T-helper 2 cell treated with Interferon-gamma antibody and Interleukin-4, amounts not matched to agents 5 μg/mL and 100 μg/mL, for 36 hours (primary cell): Measurements from ENCODE around the gene ABHD14A.

Source experiments
- DNase-seq: peaks from one replicate; pipeline ENCODE4 v3.0.0; 2021; ENCODE audit warnings: low spot score
- H3K27ac Mint-ChIP-seq: one replicate; pipeline ENCODE4 v1.8.0; 2021; ENCODE audit warnings: mild to moderate bottlenecking, mixed read lengths
- H3K27me3 Mint-ChIP-seq: one replicate; pipeline ENCODE4 v1.8.0; 2021; ENCODE audit warnings: low read depth, mixed read lengths
- H3K36me3 Mint-ChIP-seq: one replicate; pipeline ENCODE4 v1.8.0; 2021; ENCODE audit warnings: low read depth, mixed read lengths
- H3K4me1 Mint-ChIP-seq: one replicate; pipeline ENCODE4 v1.8.0; 2021; ENCODE audit warnings: low read depth, mixed read lengths
- H3K4me3 Mint-ChIP-seq: one replicate; pipeline ENCODE4 v1.8.0; 2022; ENCODE audit warnings: mild to moderate bottlenecking, moderate library complexity, mixed read lengths
- H3K9me3 Mint-ChIP-seq: one replicate; pipeline ENCODE4 v1.8.0; 2021; ENCODE audit warnings: mixed read lengths

ABHD14A gene

GRCh38 chr3:51957520-51958205 is 17.2 kb upstream of the ABHD14A start:
- Mint-ChIP-seq H3K36me3 (peaks cover 3% of the 10 kb centered on the region), H3K9me3 (no peaks in the 10 kb centered on the region), H3K27ac (no peak overlapping the region), H3K4me3 (no peak overlapping the region), H3K27me3 (peaks cover 31% of the 10 kb centered on the region), H3K4me1 (no peaks in the 10 kb centered on the region)
- no peak for DNase-seq

GRCh38 chr3:51958603-51959521 is 16.0 kb upstream of the ABHD14A start:
- Mint-ChIP-seq H3K4me1 (no peaks in the 10 kb centered on the region), H3K4me3 (no peak overlapping the region), H3K9me3 (no peaks in the 10 kb centered on the region), H3K27ac (no peak overlapping the region), H3K27me3 (peaks cover 21% of the 10 kb centered on the region), H3K36me3 (peaks cover 3% of the 10 kb centered on the region)
- DNase-seq = no peak

- no peaks in the 10 kb centered on the region for H3K9me3 Mint-ChIP-seq
- no peak for DNase-seq
- H3K27ac Mint-ChIP-seq = no peak overlapping the region
- no peak overlapping the region for H3K4me3 Mint-ChIP-seq
- no peaks in the 10 kb centered on the region for H3K4me1 Mint-ChIP-seq
- peaks cover 13% of the 10 kb centered on the region for H3K27me3 Mint-ChIP-seq
- H3K36me3 Mint-ChIP-seq = peaks cover 3% of the 10 kb centered on the region
These were observed 15.2 kb upstream of the ABHD14A start for GRCh38 chr3:51959651-51960050.

- Mint-ChIP-seq H3K36me3 (peaks cover 3% of the 10 kb centered on the region), H3K27ac (no peak overlapping the region), H3K27me3 (peaks cover 8% of the 10 kb centered on the region), H3K4me3 (no peak overlapping the region), H3K4me1 (no peaks in the 10 kb centered on the region), H3K9me3 (no peaks in the 10 kb centered on the region)
- DNase-seq = no peak
These were observed 14.5 kb upstream of the ABHD14A start for GRCh38 chr3:51960386-51960785.

GRCh38 chr3:51961011-51961410 is 13.9 kb upstream of the ABHD14A start:
- Mint-ChIP-seq H3K9me3 (no peaks in the 10 kb centered on the region), H3K36me3 (peaks cover 3% of the 10 kb centered on the region), H3K4me1 (no peaks in the 10 kb centered on the region), H3K27ac (no peak overlapping the region), H3K27me3 (peaks cover 8% of the 10 kb centered on the region), H3K4me3 (no peak overlapping the region)
- no peak for DNase-seq

- no peak for DNase-seq
- Mint-ChIP-seq H3K27me3 (peaks cover 3% of the 10 kb centered on the region), H3K4me1 (peaks cover 2% of the 10 kb centered on the region), H3K27ac (no peak overlapping the region), H3K36me3 (peaks cover 3% of the 10 kb centered on the region), H3K4me3 (no peak overlapping the region), H3K9me3 (no peaks in the 10 kb centered on the region)
These were observed 13.0 kb upstream of the ABHD14A start for GRCh38 chr3:51961602-51962569.

- peaks cover 2% of the 10 kb centered on the region for H3K4me1 Mint-ChIP-seq
- H3K4me3 Mint-ChIP-seq = no peak overlapping the region
- DNase-seq = no peak
- H3K27me3 Mint-ChIP-seq = peaks cover 2% of the 10 kb centered on the region
- no peak overlapping the region for H3K27ac Mint-ChIP-seq
- peaks cover 3% of the 10 kb centered on the region for H3K36me3 Mint-ChIP-seq
- H3K9me3 Mint-ChIP-seq = no peaks in the 10 kb centered on the region
These were observed 11.9 kb upstream of the ABHD14A start for GRCh38 chr3:51962854-51963530.

- Mint-ChIP-seq H3K9me3 (no peaks in the 10 kb centered on the region), H3K36me3 (peaks cover 1% of the 10 kb centered on the region), H3K4me3 (no peak overlapping the region), H3K4me1 (peaks cover 6% of the 10 kb centered on the region), H3K27me3 (peaks cover 2% of the 10 kb centered on the region), H3K27ac (no peak overlapping the region)
- DNase-seq = no peak
These were observed 10.9 kb upstream of the ABHD14A start for GRCh38 chr3:51963951-51964451.

GRCh38 chr3:51964521-51964920 is 10.3 kb upstream of the ABHD14A start:
- peaks cover 8% of the 10 kb centered on the region for H3K4me1 Mint-ChIP-seq
- peaks cover 3% of the 10 kb centered on the region for H3K36me3 Mint-ChIP-seq
- no peak for DNase-seq
- no peaks in the 10 kb centered on the region for H3K9me3 Mint-ChIP-seq
- no peak overlapping the region for H3K27ac Mint-ChIP-seq
- peaks cover 2% of the 10 kb centered on the region for H3K27me3 Mint-ChIP-seq
- H3K4me3 Mint-ChIP-seq = no peak overlapping the region

- Mint-ChIP-seq H3K27me3 (peaks cover 2% of the 10 kb centered on the region), H3K36me3 (peaks cover 3% of the 10 kb centered on the region), H3K9me3 (no peaks in the 10 kb centered on the region), H3K27ac (peak overlapping the region; percentile 41), H3K4me1 (peaks cover 8% of the 10 kb centered on the region), H3K4me3 (peak overlapping the region; percentile 82)
- DNase-seq = no peak
These were observed 8.8 kb upstream of the ABHD14A start for GRCh38 chr3:51966016-51966415.

GRCh38 chr3:51966486-51966885 is 8.4 kb upstream of the ABHD14A start:
- H3K27ac Mint-ChIP-seq = peak overlapping the region; percentile 59
- no peak for DNase-seq
- H3K27me3 Mint-ChIP-seq = peaks cover 2% of the 10 kb centered on the region
- no peaks in the 10 kb centered on the region for H3K9me3 Mint-ChIP-seq
- H3K4me3 Mint-ChIP-seq = peak overlapping the region; percentile 82
- peaks cover 3% of the 10 kb centered on the region for H3K36me3 Mint-ChIP-seq
- peaks cover 8% of the 10 kb centered on the region for H3K4me1 Mint-ChIP-seq

GRCh38 chr3:51966922-51967383 is 7.9 kb upstream of the ABHD14A start:
- H3K27ac Mint-ChIP-seq = peak overlapping the region; percentile 59
- peaks cover 8% of the 10 kb centered on the region for H3K4me1 Mint-ChIP-seq
- H3K9me3 Mint-ChIP-seq = no peaks in the 10 kb centered on the region
- H3K36me3 Mint-ChIP-seq = peaks cover 3% of the 10 kb centered on the region
- DNase-seq = no peak
- peaks cover 2% of the 10 kb centered on the region for H3K27me3 Mint-ChIP-seq
- peak overlapping the region; percentile 82 for H3K4me3 Mint-ChIP-seq
